ENCODE measurements around the gene TSPAN18.
"Not testable (repeated sequence)": the region's sequence is repeated elsewhere in the genome, so short reads cannot be mapped to it uniquely, and the experiment has no call there.

DNA sequence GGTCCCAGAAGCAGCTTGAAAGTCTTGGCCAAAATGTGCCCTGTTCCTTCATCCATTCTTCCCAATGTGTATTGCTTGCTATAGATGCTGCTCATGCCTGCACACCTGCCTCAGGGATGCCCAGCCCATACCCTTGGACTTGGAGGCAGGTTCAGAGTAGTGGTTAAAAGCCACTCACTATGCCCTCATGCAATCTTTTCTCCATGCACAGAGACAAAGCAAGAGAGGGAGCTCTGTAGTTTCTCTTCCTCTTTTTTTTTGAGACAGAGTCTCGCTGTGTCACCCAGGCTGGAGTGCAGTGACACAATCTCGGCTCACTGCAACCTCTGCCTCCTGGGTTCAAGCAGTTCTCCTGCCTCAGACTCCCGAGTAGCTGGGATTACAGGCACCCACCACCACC lies 144.9 kb downstream of the TSPAN18 start:
- not testable (repeated sequence) for TF ChIP-seq CTCF (IDR thresholded peaks at IDR 0.05; ENCODE audit: insufficient read depth, low read depth, low read length); EZH2 (IDR thresholded peaks at IDR 0.05; ENCODE audit: insufficient read depth, low read length)
